AG04449 (cell line): ENCODE data around the gene SPSB1.

Experiments
- CTCF ChIA-PET: fragments of 350-600 bp; formaldehyde crosslinking; extraction: SDS; loops from one replicate; lab custom pipeline; 2021; ENCODE audit warnings: antibody characterized with exemption; lab: Yijun Ruan, JAX
- POLR2A ChIA-PET: fragments of 400-600, 350-600 bp; formaldehyde crosslinking; extraction: SDS; loops from one replicate; lab custom pipeline; 2020; ENCODE audit warnings: antibody characterized with exemption, inconsistent platforms; lab: Yijun Ruan, JAX
- DNase-seq: peaks from one replicate; pipeline ENCODE4 v3.0.0-alpha.2; 2010; ENCODE audit warnings: low read depth, low spot score
- H3K4me3 ChIP-seq: 2 replicates; pipeline ENCODE4 v1.5.1; 2011; ENCODE audit warnings: low read depth, mild to moderate bottlenecking, control low read depth, low read length
- TF ChIP-seq, protein P1 (sequence below): IDR thresholded peaks from one replicate; pipeline ENCODE4 v1.5.1; 2011; ENCODE audit warnings: mild to moderate bottlenecking, moderate library complexity, low read length, control low read depth, inconsistent platforms; ENCODE audit not compliant: insufficient read depth; ENCODE audit errors: missing control alignments

Gene SPSB1

GRCh38 chr1:9315411-9316079 lies 22.9 kb downstream of the SPSB1 start:
- CTCF ChIA-PET = interaction anchor here (1.1 to 1.2 kb wide), 2 partner anchors 10 to 26 kb away, joined by 4 read pairs; no protein-coding TSS in a partner anchor
- POLR2A ChIA-PET = interaction anchor here (0.9 kb wide), 1 partner anchor 42 kb away, joined by 3 read pairs; no protein-coding TSS in a partner anchor
- H3K4me3 ChIP-seq = no peak overlapping the region
- TF ChIP-seq, protein P1, sequence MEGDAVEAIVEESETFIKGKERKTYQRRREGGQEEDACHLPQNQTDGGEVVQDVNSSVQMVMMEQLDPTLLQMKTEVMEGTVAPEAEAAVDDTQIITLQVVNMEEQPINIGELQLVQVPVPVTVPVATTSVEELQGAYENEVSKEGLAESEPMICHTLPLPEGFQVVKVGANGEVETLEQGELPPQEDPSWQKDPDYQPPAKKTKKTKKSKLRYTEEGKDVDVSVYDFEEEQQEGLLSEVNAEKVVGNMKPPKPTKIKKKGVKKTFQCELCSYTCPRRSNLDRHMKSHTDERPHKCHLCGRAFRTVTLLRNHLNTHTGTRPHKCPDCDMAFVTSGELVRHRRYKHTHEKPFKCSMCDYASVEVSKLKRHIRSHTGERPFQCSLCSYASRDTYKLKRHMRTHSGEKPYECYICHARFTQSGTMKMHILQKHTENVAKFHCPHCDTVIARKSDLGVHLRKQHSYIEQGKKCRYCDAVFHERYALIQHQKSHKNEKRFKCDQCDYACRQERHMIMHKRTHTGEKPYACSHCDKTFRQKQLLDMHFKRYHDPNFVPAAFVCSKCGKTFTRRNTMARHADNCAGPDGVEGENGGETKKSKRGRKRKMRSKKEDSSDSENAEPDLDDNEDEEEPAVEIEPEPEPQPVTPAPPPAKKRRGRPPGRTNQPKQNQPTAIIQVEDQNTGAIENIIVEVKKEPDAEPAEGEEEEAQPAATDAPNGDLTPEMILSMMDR = no peak
- no peak for DNase-seq

GRCh38 chr1:9316080-9316444 lies 23.4 kb downstream of the SPSB1 start:
- ChIA-PET CTCF (interaction anchor here (1.6 kb wide), 1 partner anchor 49 kb away, joined by 4 read pairs; no protein-coding TSS in a partner anchor), POLR2A (no interaction called here)
- DNase-seq = no peak
- TF ChIP-seq, protein P1 = no peak
- no peak overlapping the region for H3K4me3 ChIP-seq

DNA sequence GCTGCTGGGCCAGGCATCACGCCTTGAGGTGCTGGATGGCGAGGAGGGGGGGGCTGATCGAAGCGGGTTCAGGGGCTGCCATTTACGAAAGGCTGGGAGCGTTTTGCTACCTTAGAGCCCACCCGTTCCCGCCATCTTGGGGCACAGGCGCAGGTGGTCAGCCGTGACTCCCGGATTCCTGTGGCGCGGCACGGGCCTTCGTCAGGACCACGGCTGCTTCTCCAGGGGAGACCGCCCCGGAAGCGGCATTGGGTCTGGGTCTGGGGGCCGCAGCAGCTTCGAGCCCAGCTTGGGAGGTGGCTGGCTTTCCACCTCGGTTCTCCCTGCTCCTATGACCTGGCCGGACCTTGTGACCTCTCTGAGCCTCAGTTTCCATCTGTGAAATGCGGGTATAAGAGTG lies 23.8 kb downstream of the SPSB1 start:
- CTCF ChIA-PET = interaction anchor here (1.6 kb wide), 1 partner anchor 50 kb away, joined by 4 read pairs; no protein-coding TSS in a partner anchor
- TF ChIP-seq, protein P1 = no peak
- no peak for DNase-seq
- POLR2A ChIA-PET = no interaction called here
- no peak overlapping the region for H3K4me3 ChIP-seq

GRCh38 chr1:9317072-9317471 lies 24.4 kb downstream of the SPSB1 start:
- ChIA-PET POLR2A (interaction anchor here (1.0 kb wide), 1 partner anchor 22 kb away, joined by 3 read pairs; no protein-coding TSS in a partner anchor), CTCF (interaction anchor here (0.8 to 1.6 kb wide), 4 partner anchors 9 to 139 kb away, joined by 3 to 4 read pairs (median 4); no protein-coding TSS in a partner anchor)
- TF ChIP-seq, protein P1 = no peak
- no peak overlapping the region for H3K4me3 ChIP-seq
- DNase-seq = no peak

GRCh38 chr1:9317591-9318417 lies 25.1 kb downstream of the SPSB1 start:
- ChIA-PET POLR2A (interaction anchor here (0.7 to 1.0 kb wide), 2 partner anchors 22 to 127 kb away, joined by 3 read pairs; no protein-coding TSS in a partner anchor), CTCF (interaction anchor here (0.8 to 1.6 kb wide), 4 partner anchors 8 to 138 kb away, joined by 3 to 4 read pairs (median 4); no protein-coding TSS in a partner anchor)
- H3K4me3 ChIP-seq = no peak overlapping the region
- TF ChIP-seq, protein P1 = no peak
- DNase-seq = no peak
